Adrenal gland (tissue), 5 donors: ENCODE measurements around the gene TRAPPC3.
A peak's percentile ranks its signal among the peaks of the same experiment; 100 is the strongest.

ENCODE experiments used
- POLR2A ChIP-seq, 2 donors: fragments of 450-650 bp; IDR thresholded peaks; one replicate each; pipeline ENCODE4 v1.6.1; 2017; ENCODE audit warnings: antibody characterized with exemption in 2 of 2, mild to moderate bottlenecking in 2 of 2, moderate library complexity in 1 of 2
- TF ChIP-seq, protein P1 (sequence below), 6 experiments: fragments of 450-650 bp in 4 of 6; fragments of 200-600 bp in 2 of 6; sonication (generic) in 1 of 6; IDR thresholded peaks; 1 replicate in 5 of 6; 2 replicates in 1 of 6; pipeline versions ENCODE4 v1.5.1 to v1.8.0; 2016 to 2021; ENCODE audit warnings: antibody characterized with exemption in 6 of 6, mild to moderate bottlenecking in 2 of 6, moderate library complexity in 1 of 6
- donor health status: DM: no; HTN: no; CAD: no.

GRCh38 chr1:36093929-36094328 is 55.4 kb downstream of the TRAPPC3 start:
- TF ChIP-seq, protein P1, sequence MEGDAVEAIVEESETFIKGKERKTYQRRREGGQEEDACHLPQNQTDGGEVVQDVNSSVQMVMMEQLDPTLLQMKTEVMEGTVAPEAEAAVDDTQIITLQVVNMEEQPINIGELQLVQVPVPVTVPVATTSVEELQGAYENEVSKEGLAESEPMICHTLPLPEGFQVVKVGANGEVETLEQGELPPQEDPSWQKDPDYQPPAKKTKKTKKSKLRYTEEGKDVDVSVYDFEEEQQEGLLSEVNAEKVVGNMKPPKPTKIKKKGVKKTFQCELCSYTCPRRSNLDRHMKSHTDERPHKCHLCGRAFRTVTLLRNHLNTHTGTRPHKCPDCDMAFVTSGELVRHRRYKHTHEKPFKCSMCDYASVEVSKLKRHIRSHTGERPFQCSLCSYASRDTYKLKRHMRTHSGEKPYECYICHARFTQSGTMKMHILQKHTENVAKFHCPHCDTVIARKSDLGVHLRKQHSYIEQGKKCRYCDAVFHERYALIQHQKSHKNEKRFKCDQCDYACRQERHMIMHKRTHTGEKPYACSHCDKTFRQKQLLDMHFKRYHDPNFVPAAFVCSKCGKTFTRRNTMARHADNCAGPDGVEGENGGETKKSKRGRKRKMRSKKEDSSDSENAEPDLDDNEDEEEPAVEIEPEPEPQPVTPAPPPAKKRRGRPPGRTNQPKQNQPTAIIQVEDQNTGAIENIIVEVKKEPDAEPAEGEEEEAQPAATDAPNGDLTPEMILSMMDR (IDR thresholded peaks at IDR 0.05) = no peak
- TF ChIP-seq POLR2A (IDR thresholded peaks at IDR 0.05) = peak; percentile 9 to 77
